PFSK-1 (cell line): ENCODE results near the gene CMTM4.

Experiments
- FOXP2 ChIP-seq: optimal IDR thresholded peaks from 2 replicates; pipeline ENCODE3; 2011; ENCODE audit warnings: borderline replicate concordance, control low read depth, inconsistent platforms; ENCODE audit not compliant: insufficient read depth; ENCODE audit errors: extremely low read length, extremely low read depth
- POLR2AphosphoS5 ChIP-seq: IDR thresholded peaks from 2 replicates; pipeline ENCODE4 v1.6.1; 2012; ENCODE audit warnings: low read depth, mild to moderate bottlenecking, control low read depth, low read length, moderate library complexity
- REST ChIP-seq, 2 experiments: IDR thresholded peaks; 2 replicates each; pipeline versions ENCODE4 v1.6.1 to v1.8.0; 2011 to 2012; ENCODE audit warnings: low read depth in 2 of 2, low read length in 2 of 2, control low read depth in 1 of 2, inconsistent platforms in 1 of 2, mild to moderate bottlenecking in 1 of 2, moderate library complexity in 1 of 2; ENCODE audit not compliant: insufficient read depth in 1 of 2
- SIN3A ChIP-seq: IDR thresholded peaks from 2 replicates; pipeline ENCODE4 v1.6.1; 2012; ENCODE audit warnings: mild to moderate bottlenecking, low read length, moderate library complexity, borderline replicate concordance; ENCODE audit not compliant: insufficient read depth
- TAF1 ChIP-seq: IDR thresholded peaks from 2 replicates; pipeline ENCODE4 v1.6.1; 2012; ENCODE audit warnings: low read length, control low read depth, borderline replicate concordance; ENCODE audit not compliant: insufficient read depth

CMTM4 gene

GRCh38 chr16:66639091-66639885, 57.3 kb downstream of the CMTM4 start:
- TF ChIP-seq REST (IDR thresholded peaks at IDR 0.05; ENCODE audit: insufficient read depth in 1 of 2, low read depth in 2 of 2, low read length in 2 of 2) = no peak
- no peak for TF ChIP-seq POLR2AphosphoS5
- no peak for TF ChIP-seq FOXP2
- TF ChIP-seq SIN3A = no peak
- no peak for TF ChIP-seq TAF1

- TF ChIP-seq SIN3A (no peak), REST (IDR thresholded peaks at IDR 0.05; ENCODE audit: insufficient read depth in 1 of 2, low read depth in 2 of 2, low read length in 2 of 2) (no peak)
Measured at GRCh38 chr16:66637806-66638205, 58.7 kb downstream of the CMTM4 start.

GRCh38 chr16:66636199-66636598, 60.3 kb downstream of the CMTM4 start:
- no peak for TF ChIP-seq TAF1
- TF ChIP-seq POLR2AphosphoS5 = no peak
- TF ChIP-seq REST (IDR thresholded peaks at IDR 0.05; ENCODE audit: insufficient read depth in 1 of 2, low read depth in 2 of 2, low read length in 2 of 2) = no peak
- TF ChIP-seq FOXP2 = no peak
- TF ChIP-seq SIN3A = no peak

GRCh38 chr16:66635406-66635805, 61.1 kb downstream of the CMTM4 start:
- TF ChIP-seq SIN3A (no peak), REST (IDR thresholded peaks at IDR 0.05; ENCODE audit: insufficient read depth in 1 of 2, low read depth in 2 of 2, low read length in 2 of 2) (no peak), FOXP2 (no peak), TAF1 (no peak), POLR2AphosphoS5 (no peak)
